Fibroblast of lung (primary cell): Measurements from ENCODE around the gene PDE11A.

Experiments
- CTCF ChIP-seq, 2 donors: IDR thresholded peaks in 1 of 2; conservative IDR thresholded peaks in 1 of 2; 1 replicate in 1 of 2; 2 replicates in 1 of 2; pipeline ENCODE4 v1.5.1; 2011 to 2012; ENCODE audit warnings: low read length in 2 of 2, control low read depth in 1 of 2, inconsistent platforms in 1 of 2, low read depth in 1 of 2, mild to moderate bottlenecking in 1 of 2
- EZH2 ChIP-seq: IDR thresholded peaks from 2 replicates; pipeline ENCODE4 v1.5.1; 2012; ENCODE audit warnings: low read length, control low read depth, mild to moderate bottlenecking; ENCODE audit errors: missing control alignments

- no peak for TF ChIP-seq CTCF (conservative IDR thresholded peaks at IDR 0.05 in 1 of 2, IDR thresholded peaks at IDR 0.05 in 1 of 2; ENCODE audit: low read depth in 1 of 2, low read length in 2 of 2)
- no peak for TF ChIP-seq EZH2
These were observed 25.2 kb downstream of the PDE11A start for GRCh38 chr2:178047391-178047790.
